ENCODE data around the gene MCCC1.

GRCh38 chr3:183131186-183131725, 32.0 kb upstream of the MCCC1 start:
- TF ChIP-seq POLR2A (IDR thresholded peaks at IDR 0.05) (no peak), CTCF (IDR thresholded peaks at IDR 0.05) (no peak)
